NCI-H1930 (cell line): Measurements from ENCODE around the gene PCDHGA7.
"Not testable (repeated sequence)": the region's sequence is repeated elsewhere in the genome, so short reads cannot be mapped to it uniquely, and the experiment has no call there.

Experiments used
- DNase-seq, 2 experiments: peaks; one replicate each; lab custom pipeline; 2025; lab: John Stamatoyannopoulos, UW

PCDHGA7 gene

DNA sequence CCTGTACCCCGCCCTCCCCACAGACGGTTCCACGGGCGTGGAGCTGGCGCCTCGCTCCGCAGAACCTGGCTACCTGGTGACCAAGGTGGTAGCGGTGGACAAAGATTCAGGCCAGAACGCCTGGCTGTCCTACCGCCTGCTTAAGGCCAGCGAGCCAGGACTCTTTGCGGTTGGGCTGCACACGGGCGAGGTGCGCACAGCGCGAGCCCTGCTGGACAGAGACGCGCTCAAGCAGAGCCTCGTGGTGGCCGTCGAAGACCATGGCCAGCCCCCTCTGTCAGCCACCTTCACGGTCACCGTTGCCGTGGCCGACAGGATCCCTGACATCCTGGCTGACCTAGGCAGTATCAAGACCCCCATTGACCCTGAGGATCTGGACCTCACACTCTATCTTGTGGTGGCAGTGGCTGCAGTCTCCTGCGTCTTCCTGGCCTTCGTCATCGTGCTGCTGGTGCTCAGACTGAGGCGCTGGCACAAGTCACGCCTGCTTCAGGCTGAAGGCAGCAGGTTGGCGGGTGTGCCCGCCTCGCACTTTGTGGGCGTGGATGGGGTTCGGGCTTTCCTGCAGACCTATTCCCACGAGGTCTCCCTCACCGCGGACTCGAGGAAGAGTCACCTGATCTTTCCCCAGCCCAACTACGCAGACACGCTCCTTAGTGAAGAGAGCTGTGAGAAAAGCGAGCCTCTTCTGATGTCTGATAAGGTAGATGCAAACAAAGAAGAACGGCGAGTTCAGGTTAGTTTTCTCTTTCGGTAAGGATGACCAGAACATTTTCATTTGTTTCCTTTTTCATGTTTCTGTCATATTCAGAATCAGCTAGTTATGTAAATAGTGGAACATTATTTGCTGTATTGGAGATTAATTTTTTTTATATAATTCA, 16.3 kb upstream of the PCDHGA7 start:
- no peak for DNase-seq

DNA sequence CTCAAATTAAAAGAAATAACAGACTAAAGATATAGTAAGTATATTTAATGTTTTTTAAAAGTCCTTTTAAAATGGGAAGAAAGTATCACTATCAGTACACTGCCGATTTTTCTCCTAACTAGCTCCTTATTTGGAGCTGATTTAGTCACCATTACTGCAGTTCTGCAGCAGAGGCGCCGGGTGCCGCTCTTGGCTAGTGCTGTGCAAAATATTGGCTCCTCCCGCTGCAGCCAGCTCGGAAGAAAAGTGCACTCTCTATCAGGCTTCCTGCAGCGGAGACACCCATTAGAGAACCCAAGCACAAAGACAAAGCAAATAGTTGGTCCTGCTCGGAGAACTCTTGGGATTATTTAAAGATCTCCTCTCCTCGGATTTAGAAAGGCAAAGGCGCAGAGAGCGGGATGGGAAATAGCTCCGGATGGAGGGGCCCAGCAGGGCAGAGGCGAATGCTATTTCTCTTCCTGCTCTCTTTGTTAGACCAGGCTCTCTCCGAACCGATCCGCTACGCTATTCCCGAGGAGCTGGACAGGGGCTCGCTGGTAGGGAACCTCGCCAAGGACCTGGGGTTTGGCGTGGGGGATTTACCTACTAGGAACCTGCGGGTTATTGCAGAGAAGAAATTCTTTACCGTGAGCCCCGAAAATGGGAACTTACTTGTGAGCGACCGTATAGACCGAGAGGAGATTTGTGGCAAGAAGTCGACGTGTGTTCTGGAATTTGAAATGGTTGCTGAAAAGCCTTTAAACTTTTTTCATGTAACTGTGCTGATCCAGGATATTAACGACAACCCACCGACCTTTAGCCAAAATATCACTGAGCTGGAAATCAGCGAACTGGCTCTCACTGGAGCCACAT, 12.3 kb upstream of the PCDHGA7 start, which contains the start of gene PCDHGB3:
Gene PCDHGB3 (plus strand): TSS at position 249 of the 855 bp plus-strand sequence. CDS start 153 bp downstream, at position 402.
- no peak for DNase-seq

DNA sequence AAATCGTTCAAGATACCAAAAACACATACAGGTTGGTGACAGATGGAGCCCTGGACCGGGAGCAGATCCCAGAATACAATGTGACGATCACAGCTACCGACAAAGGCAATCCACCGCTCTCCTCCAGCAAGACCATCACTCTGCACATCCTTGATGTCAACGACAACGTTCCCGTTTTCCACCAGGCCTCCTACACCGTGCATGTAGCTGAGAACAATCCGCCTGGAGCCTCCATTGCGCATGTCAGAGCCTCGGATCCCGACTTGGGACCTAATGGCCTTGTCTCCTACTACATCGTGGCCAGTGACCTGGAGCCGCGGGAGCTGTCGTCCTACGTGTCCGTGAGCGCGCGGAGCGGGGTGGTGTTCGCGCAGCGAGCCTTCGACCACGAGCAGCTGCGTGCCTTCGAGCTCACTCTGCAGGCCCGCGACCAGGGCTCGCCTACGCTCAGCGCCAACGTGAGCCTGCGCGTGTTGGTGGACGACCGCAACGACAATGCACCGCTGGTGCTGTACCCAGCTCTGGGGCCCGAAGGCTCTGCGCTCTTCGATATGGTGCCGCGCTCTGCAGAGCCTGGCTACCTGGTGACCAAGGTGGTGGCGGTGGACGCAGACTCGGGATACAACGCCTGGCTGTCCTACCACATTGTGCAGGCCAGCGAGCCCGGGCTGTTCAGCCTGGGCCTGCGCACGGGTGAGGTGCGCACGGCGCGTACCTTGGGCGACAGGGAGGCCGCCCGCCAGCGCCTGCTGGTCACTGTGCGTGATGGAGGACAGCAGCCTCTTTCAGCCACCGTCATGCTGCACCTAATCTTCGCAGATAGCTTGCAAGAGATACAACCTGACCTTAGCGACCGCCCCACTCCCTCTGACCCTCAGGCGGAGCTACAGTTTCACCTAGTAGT, 10.7 kb upstream of the PCDHGA7 start:
- no peak for DNase-seq

DNA sequence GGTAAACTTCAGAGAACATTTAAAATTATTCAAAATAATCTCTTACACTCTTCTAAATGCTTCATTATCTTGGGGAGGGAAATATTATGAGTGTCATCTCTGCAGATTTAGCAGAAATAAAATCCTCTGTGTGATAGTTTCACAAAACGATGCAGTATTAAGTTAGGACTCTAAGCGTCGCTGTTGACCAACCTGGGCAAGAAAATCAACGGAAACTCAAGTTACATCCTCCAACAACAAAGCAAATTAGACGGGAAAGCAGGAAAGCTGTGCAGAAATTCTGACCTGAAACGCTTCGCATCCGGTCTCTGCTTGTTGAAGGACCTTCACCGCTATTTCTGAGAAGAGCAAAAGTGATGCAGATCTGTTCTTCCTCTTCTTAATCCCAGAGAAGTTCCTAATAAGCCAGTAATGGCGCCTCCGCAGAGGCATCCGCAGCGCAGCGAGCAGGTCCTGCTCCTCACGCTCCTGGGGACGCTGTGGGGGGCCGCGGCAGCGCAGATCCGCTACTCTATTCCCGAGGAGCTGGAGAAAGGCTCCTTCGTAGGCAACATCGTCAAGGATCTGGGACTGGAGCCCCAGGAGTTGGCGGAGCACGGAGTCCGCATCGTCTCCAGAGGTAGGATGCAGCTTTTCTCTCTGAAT, 8.7 kb upstream of the PCDHGA7 start, which contains the start of gene PCDHGA6:
Gene PCDHGA6 (plus strand): TSS at position 219 of the 645 bp plus-strand sequence. CDS start 193 bp downstream, at position 412.
- no peak for DNase-seq

DNA sequence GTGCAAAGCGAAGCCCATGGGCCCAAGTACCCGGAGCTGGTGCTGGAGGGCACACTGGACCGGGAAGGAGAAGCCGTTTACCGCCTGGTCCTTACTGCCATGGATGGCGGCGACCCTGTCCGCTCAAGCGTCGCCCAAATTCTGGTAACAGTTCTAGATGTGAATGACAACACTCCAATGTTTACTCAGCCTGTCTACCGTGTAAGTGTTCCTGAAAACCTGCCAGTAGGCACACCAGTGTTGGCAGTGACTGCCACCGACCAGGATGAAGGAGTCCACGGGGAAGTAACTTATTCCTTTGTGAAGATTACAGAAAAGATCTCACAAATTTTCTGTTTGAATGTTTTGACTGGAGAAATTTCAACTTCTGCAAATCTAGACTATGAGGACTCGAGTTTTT, 7.9 kb upstream of the PCDHGA7 start:
- no peak for DNase-seq

DNA sequence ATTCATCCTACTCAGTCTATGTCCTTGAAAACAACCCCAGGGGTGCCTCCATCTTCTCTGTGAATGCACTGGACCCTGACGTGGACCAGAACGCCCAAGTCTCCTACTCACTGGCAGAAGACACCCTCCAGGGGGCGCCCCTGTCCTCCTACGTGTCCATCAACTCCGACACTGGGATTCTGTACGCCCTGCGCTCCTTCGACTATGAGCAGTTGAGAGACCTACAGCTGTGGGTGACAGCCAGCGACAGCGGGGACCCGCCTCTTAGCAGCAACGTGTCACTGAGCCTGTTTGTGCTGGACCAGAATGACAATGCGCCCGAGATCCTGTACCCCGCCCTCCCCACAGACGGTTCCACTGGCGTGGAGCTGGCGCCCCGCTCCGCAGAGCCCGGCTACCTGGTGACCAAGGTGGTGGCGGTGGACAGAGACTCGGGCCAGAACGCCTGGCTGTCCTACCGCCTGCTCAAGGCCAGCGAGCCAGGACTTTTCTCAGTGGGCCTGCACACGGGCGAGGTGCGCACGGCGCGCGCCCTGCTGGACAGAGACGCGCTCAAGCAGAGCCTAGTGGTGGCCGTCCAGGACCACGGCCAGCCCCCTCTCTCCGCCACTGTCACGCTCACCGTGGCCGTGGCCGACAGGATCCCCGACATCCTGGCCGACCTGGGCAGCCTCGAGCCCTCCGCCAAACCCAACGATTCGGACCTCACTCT, 6.9 kb upstream of the PCDHGA7 start:
- DNase-seq = not testable (repeated sequence)

DNA sequence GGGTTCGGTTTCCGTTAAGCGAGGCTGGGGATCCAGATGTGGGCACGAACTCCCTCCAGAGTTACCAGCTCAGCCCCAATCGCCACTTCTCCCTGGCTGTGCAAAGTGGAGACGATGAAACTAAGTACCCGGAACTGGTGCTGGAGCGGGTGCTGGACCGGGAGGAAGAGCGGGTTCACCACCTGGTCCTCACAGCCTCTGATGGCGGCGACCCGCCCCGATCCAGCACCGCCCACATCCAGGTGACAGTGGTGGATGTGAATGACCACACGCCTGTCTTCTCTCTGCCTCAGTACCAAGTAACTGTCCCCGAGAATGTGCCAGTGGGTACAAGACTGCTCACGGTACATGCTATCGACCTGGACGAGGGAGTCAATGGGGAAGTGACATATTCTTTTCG, 803 bp downstream of the PCDHGA7 start:
- DNase-seq = no peak

DNA sequence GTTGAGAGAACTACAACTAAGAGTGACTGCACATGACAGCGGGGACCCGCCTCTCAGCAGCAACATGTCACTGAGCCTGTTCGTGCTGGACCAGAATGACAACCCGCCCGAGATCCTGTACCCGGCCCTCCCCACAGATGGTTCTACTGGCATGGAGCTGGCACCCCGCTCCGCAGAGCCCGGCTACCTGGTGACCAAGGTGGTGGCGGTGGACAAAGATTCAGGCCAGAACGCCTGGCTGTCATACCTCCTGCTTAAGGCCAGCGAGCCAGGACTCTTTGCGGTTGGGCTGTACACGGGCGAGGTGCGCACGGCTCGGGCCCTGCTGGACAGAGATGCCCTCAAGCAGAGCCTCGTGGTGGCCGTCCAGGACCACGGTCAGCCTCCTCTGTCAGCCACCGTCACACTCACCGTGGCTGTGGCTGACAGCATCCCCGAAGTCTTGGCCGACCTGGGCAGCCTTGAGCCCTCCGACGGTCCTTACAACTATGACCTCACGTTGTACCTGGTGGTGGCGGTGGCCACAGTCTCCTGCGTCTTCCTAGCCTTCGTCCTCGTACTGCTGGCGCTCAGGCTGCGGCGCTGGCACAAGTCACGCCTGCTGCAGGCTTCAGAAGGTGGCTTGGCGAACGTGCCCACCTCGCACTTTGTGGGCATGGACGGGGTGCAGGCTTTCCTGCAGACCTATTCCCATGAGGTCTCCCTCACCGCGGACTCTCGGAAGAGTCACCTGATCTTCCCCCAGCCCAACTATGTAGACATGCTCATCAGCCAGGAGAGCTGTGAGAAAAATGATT, 2.1 kb downstream of the PCDHGA7 start:
- DNase-seq = no peak

DNA sequence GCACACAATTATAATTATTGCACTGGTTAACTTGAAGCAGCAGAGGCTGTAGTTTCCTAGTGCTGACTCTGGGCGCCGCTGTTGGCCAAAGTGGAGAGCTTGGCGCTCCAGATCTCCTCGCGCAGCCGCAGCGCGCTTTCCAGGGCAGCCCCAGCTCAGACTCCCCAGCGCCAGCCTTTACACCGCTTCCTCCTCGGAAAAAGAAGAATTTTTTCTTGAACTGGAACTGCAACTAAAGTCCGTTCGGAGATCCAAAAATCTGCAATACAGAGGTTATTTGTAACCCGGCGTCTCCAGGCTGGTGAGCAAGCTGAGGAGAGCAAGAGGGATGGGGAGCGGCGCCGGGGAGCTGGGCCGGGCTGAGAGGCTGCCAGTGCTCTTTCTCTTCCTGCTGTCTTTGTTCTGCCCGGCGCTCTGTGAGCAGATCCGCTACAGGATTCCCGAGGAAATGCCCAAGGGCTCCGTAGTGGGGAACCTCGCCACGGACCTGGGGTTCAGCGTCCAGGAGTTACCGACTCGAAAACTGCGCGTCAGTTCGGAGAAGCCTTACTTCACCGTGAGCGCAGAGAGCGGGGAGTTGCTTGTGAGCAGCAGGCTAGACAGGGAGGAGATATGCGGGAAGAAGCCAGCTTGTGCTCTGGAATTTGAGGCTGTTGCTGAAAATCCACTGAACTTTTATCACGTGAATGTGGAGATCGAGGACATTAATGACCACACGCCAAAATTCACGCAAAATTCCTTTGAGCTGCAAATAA, 5.2 kb downstream of the PCDHGA7 start, which contains the start of gene PCDHGB4:
Gene PCDHGB4 (plus strand): TSS at position 142 of the 755 bp plus-strand sequence. CDS start 187 bp downstream, at position 329.
- not testable (repeated sequence) for DNase-seq

DNA sequence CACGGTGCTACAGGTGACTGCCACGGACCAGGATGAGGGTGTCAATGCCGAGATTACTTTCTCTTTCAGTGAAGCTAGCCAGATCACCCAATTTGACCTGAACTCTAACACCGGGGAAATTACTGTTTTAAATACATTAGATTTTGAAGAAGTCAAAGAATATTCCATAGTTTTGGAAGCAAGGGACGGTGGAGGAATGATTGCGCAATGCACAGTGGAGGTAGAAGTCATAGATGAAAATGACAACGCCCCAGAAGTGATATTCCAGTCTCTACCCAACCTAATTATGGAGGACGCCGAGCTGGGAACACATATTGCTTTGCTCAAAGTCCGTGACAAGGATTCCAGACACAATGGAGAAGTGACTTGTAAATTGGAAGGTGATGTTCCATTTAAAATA, 6.1 kb downstream of the PCDHGA7 start:
- no peak for DNase-seq

DNA sequence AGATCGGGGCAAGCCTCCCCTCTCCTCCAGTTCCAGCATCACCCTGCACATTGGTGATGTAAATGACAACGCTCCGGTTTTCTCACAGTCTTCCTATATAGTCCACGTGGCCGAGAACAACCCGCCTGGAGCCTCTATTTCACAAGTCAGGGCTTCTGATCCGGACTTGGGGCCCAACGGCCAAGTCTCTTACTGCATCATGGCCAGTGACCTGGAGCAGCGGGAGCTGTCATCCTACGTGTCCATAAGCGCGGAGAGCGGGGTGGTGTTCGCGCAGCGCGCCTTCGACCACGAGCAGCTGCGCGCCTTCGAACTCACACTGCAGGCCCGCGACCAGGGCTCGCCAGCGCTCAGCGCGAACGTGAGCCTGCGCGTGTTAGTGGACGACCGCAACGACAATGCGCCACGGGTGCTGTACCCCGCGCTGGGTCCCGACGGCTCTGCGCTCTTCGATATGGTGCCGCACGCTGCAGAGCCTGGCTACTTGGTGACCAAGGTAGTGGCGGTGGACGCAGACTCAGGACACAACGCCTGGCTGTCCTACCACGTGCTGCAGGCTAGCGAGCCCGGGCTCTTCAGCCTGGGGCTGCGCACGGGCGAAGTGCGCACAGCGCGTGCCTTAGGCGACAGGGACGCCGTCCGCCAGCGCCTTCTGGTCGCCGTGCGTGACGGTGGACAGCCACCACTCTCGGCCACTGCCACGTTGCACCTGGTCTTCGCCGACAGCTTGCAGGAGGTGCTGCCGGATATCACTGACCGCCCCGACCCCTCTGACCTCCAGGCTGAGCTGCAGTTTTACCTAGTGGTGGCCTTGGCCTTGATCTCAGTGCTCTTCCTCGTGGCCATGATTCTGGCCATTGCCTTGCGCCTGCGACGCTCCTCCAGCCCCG, 6.9 kb downstream of the PCDHGA7 start:
- DNase-seq = no peak

DNA sequence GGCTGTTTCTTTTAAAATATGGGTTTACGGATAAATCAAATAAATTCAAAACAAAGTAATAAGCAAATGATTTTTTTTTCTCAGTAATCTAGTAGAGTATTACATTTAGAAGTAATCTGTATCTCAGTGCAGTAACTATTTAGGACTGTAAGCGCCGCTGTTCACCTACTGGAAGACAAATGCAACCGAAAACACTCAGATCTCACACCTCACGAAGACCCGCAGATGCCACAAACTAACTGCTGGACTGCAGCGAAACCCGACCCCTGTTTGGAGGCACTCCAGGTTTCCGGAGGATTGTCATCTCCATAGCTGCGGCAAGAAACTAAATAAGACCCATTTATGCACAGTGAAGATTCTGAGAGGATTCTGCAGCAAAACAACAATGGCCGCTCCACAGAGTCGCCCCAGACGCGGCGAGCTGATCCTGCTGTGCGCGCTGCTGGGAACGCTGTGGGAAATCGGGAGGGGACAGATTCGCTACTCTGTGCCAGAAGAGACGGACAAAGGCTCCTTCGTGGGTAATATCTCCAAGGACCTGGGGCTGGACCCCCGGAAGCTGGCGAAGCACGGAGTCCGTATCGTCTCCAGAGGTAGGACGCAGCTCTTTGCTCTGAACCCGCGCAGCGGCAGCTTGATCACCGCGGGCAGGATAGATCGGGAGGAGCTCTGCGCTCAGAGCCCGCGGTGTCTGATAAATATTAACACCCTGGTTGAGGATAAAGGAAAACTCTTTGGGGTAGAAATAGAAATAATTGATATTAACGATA, 10.1 kb downstream of the PCDHGA7 start, which contains the start of gene PCDHGA8:
Gene PCDHGA8 (plus strand): TSS at position 205 of the 770 bp plus-strand sequence. CDS start 181 bp downstream, at position 386.
- DNase-seq = no peak

DNA sequence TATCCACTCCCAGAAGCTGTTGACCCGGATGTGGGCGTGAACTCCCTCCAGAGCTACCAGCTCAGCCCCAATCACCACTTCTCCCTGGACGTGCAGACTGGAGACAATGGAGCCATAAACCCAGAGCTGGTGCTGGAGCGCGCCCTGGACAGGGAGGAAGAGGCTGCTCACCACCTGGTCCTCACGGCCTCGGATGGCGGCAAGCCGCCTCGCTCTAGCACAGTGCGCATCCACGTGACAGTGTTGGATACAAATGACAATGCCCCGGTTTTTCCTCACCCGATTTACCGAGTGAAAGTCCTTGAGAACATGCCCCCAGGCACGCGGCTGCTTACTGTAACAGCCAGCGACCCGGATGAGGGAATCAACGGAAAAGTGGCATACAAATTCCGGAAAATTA, 10.7 kb downstream of the PCDHGA7 start:
- DNase-seq = no peak

DNA sequence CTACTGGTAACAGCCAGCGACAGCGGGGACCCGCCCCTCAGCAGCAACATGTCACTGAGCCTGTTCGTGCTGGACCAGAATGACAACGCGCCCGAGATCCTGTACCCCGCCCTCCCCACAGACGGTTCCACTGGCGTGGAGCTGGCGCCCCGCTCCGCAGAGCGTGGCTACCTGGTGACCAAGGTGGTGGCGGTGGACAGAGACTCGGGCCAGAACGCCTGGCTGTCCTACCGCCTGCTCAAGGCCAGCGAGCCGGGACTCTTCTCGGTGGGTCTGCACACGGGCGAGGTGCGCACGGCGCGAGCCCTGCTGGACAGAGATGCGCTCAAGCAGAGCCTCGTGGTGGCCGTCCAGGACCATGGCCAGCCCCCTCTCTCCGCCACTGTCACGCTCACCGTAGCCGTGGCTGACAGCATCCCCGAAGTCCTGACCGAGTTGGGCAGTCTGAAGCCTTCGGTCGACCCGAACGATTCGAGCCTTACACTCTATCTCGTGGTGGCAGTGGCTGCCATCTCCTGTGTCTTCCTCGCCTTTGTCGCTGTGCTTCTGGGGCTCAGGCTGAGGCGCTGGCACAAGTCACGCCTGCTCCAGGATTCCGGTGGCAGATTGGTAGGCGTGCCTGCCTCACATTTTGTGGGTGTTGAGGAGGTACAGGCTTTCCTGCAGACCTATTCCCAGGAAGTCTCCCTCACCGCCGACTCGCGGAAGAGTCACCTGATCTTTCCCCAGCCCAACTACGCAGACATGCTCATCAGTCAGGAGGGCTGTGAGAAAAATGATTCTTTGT, 12.1 kb downstream of the PCDHGA7 start:
- DNase-seq = not testable (repeated sequence)

DNA sequence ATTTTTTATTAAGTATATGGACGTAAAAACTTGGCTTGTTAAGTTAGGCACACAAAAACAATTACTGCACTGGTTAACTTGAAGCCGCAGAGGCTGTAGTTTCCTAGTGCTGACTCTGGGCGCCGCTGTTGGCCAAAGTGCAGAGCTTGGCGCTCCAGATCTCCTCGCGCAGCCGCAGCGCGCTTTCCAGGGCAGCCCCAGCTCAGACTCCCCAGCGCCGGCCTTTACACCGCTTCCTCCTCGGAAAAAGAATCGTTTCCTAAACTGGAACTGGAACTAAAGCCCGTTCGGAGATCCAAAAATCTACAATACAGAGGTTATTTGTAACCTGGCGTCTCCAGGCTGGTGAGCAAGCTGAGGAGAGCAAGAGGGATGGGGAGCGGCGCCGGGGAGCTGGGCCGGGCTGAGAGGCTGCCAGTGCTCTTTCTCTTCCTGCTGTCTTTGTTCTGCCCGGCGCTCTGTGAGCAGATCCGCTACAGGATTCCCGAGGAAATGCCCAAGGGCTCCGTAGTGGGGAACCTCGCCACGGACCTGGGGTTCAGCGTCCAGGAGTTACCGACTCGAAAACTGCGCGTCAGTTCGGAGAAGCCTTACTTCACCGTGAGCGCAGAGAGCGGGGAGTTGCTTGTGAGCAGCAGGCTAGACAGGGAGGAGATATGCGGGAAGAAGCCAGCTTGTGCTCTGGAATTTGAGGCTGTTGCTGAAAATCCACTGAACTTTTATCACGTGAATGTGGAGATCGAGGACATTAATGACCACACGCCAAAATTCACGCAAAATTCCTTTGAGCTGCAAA, 15.4 kb downstream of the PCDHGA7 start, which contains the start of gene PCDHGB5:
Gene PCDHGB5 (plus strand): TSS at position 192 of the 796 bp plus-strand sequence. CDS start 181 bp downstream, at position 373.
- not testable (repeated sequence) for DNase-seq
